HepG2 (cell line): ENCODE data around the gene EXOC7. TPM values are rescaled to one million over a fixed set of nuclear protein-coding genes. Genes with fewer than 3 reads are reported as not detected.

Source experiments
- ATF4 ChIP-seq, 2 experiments: fragments of 450-650 bp in 1 of 2; sonication (generic) in 1 of 2; formaldehyde crosslinking; IDR thresholded peaks; 2 replicates each; pipeline versions ENCODE4 v1.5.0 to v1.8.0; 2020 to 2022; ENCODE audit warnings: mild to moderate bottlenecking in 1 of 2, missing genetic modification reagents in 1 of 2
- DMAP1 ChIP-seq: IDR thresholded peaks from 2 replicates; pipeline ENCODE4 v1.6.1; 2016
- GABPA ChIP-seq, 2 experiments: IDR thresholded peaks; 2 replicates each; pipeline ENCODE4 v1.6.1; 2011 to 2016; ENCODE audit warnings: low read depth in 2 of 2, low read length in 1 of 2, missing biosample characterization in 1 of 2, missing genetic modification characterization in 1 of 2
- GATAD1 ChIP-seq: IDR thresholded peaks from 2 replicates; pipeline ENCODE4 v1.6.1; 2016; ENCODE audit warnings: missing genetic modification reagents, missing compliant biosample characterization
- IKZF1 ChIP-seq: fragments of 450-650 bp; IDR thresholded peaks from 2 replicates; pipeline ENCODE4 v1.7.1; 2016
- NFE2 ChIP-seq: sonication (generic); formaldehyde crosslinking; IDR thresholded peaks from 2 replicates; pipeline ENCODE4 v1.4.0; 2020; ENCODE audit warnings: missing genetic modification reagents
- PAWR ChIP-seq: sonication (generic); formaldehyde crosslinking; IDR thresholded peaks from 2 replicates; pipeline ENCODE4 v1.4.0; 2020; ENCODE audit warnings: missing genetic modification reagents, mild to moderate bottlenecking, borderline replicate concordance
- PRDM4 ChIP-seq: sonication (generic); formaldehyde crosslinking; IDR thresholded peaks from 2 replicates; pipeline ENCODE4 v1.9.0; 2021; ENCODE audit warnings: missing genetic modification reagents, borderline replicate concordance
- RFXAP ChIP-seq: sonication (generic); formaldehyde crosslinking; IDR thresholded peaks from 2 replicates; pipeline ENCODE4 v1.4.0; 2020; ENCODE audit warnings: missing genetic modification reagents, borderline replicate concordance
- SMAD3 ChIP-seq: sonication (generic); formaldehyde crosslinking; IDR thresholded peaks from 2 replicates; pipeline ENCODE4 v1.4.0; 2020; ENCODE audit warnings: missing genetic modification reagents
- THAP8 ChIP-seq: sonication (generic); formaldehyde crosslinking; IDR thresholded peaks from 2 replicates; pipeline ENCODE4 v1.5.1; 2020; ENCODE audit warnings: missing genetic modification reagents, mild to moderate bottlenecking, borderline replicate concordance
- YY1 ChIP-seq: IDR thresholded peaks from 2 replicates; pipeline ENCODE4 v1.6.1; 2011; ENCODE audit warnings: low read length, low read depth, moderate library complexity, mild to moderate bottlenecking; ENCODE audit not compliant: insufficient read depth, insufficient replicate concordance
- ZFP82 ChIP-seq: sonication (generic); formaldehyde crosslinking; IDR thresholded peaks from 2 replicates; pipeline ENCODE4 v1.5.1; 2020; ENCODE audit warnings: mild to moderate bottlenecking, missing genetic modification reagents, borderline replicate concordance
- ZNF235 ChIP-seq: sonication (generic); formaldehyde crosslinking; IDR thresholded peaks from 2 replicates; pipeline ENCODE4 v1.8.1; 2023; ENCODE audit warnings: mild to moderate bottlenecking, missing genetic modification reagents, borderline replicate concordance
- ZNF33B ChIP-seq: sonication (generic); formaldehyde crosslinking; IDR thresholded peaks from 2 replicates; pipeline ENCODE4 v1.5.1; 2020; ENCODE audit warnings: mild to moderate bottlenecking, missing genetic modification reagents
- ZNF576 ChIP-seq: sonication (generic); formaldehyde crosslinking; IDR thresholded peaks from 2 replicates; pipeline ENCODE4 v1.4.0; 2020; ENCODE audit warnings: mild to moderate bottlenecking, missing genetic modification reagents
- ZNF609 ChIP-seq: sonication (generic); formaldehyde crosslinking; IDR thresholded peaks from 2 replicates; pipeline ENCODE4 v1.4.0; 2020; ENCODE audit warnings: mild to moderate bottlenecking, missing genetic modification reagents, borderline replicate concordance
- ZNF749 ChIP-seq: sonication (generic); formaldehyde crosslinking; IDR thresholded peaks from 2 replicates; pipeline ENCODE4 v1.8.0; 2022; ENCODE audit warnings: mild to moderate bottlenecking, missing genetic modification reagents, moderate library complexity, borderline replicate concordance
- ZNF780A ChIP-seq: sonication (generic); formaldehyde crosslinking; IDR thresholded peaks from 2 replicates; pipeline ENCODE4 v1.8.0; 2022; ENCODE audit warnings: mild to moderate bottlenecking, missing genetic modification reagents, moderate library complexity
- ZNF781 ChIP-seq: sonication (generic); formaldehyde crosslinking; IDR thresholded peaks from 2 replicates; pipeline ENCODE4 v1.5.1; 2020; ENCODE audit warnings: borderline replicate concordance, mild to moderate bottlenecking, missing genetic modification reagents; ENCODE audit errors: not compliant biosample characterization
- polyA plus RNA-seq, 8 experiments: library from polyadenylated mRNA; depleted of rRNA in 3 of 8; stranded (reverse) in 7 of 8; unstranded in 1 of 8; fragments of >200 nt; fragmentation: Illumina TruSeq in 4 of 8; extraction: Trizol in 4 of 8; gene quantifications; 2 replicates each; pipeline versions ENCODE4 v1.2.1 to v1.2.3, GENCODE V29; 2011 to 2016; ENCODE audit warnings: low read depth in 4 of 8, missing spikeins in 1 of 8, mixed read lengths in 1 of 8; ENCODE audit not compliant: insufficient read depth in 1 of 8
- total RNA-seq, 5 experiments: library from RNA; depleted of rRNA; stranded (reverse); fragments of >200 nt; fragmentation: Illumina TruSeq; extraction: Trizol; gene quantifications; 2 replicates each; pipeline ENCODE4 v1.2.3, GENCODE V29; 2016; ENCODE audit warnings: low read depth in 1 of 5

Gene EXOC7
- total and polyA plus RNA-seq, 2 of the 13 experiments (the other 11 are each of a cell fraction or from before 2014, with no cell fraction given), result 86.9 to 116 TPM

GRCh38 chr17:76131692-76132573, 28.3 kb upstream of the EXOC7 start (continued):
- TF ChIP-seq ZNF609 (CRISPR knock-in tag) (no peak), GABPA (IDR thresholded peaks at IDR 0.05; ENCODE audit: low read depth, low read length) (no peak), GABPA (CRISPR knock-in tag; IDR thresholded peaks at IDR 0.05; ENCODE audit: low read depth) (no peak), RFXAP (CRISPR knock-in tag) (no peak), ZNF749 (CRISPR knock-in tag) (no peak), YY1 (no peak), ZFP82 (CRISPR knock-in tag) (no peak), PAWR (CRISPR knock-in tag) (no peak), ZNF235 (CRISPR knock-in tag) (no peak), ZNF780A (CRISPR knock-in tag) (no peak), SMAD3 (CRISPR knock-in tag) (no peak), ZNF781 (no peak), THAP8 (CRISPR knock-in tag) (no peak), NFE2 (CRISPR knock-in tag) (no peak), ATF4 (CRISPR knock-in tag; IDR thresholded peaks at IDR 0.05) (no peak), ZNF33B (CRISPR knock-in tag) (no peak), PRDM4 (CRISPR knock-in tag) (no peak), IKZF1 (no peak), GATAD1 (CRISPR knock-in tag) (no peak), ZNF576 (no peak), DMAP1 (CRISPR knock-in tag) (no peak)
